ENCODE data around the gene WDSUB1.

WDSUB1 gene

GRCh38 chr2:159285929-159286708 lies at the start of gene WDSUB1:
Gene WDSUB1 (minus strand): TSS chr2:159286703. CDS start chr2:159283069, 3,634 bp downstream.
- DNase-seq (ENCODE audit: low read depth in 2 of 2): peak in 1 of 2 donors; percentile 6

- DNase-seq (ENCODE audit: low read depth in 2 of 2): no peak
Measured at GRCh38 chr2:159326569-159327255, 40.2 kb upstream of the WDSUB1 start.

- no peak for DNase-seq (ENCODE audit: low read depth in 2 of 2)
Measured at GRCh38 chr2:159322419-159322818, 35.9 kb upstream of the WDSUB1 start.

GRCh38 chr2:159317392-159318088 lies 31.0 kb upstream of the WDSUB1 start:
- no peak for DNase-seq (ENCODE audit: low read depth in 2 of 2)

- no peak for DNase-seq (ENCODE audit: low read depth in 2 of 2)
Measured at GRCh38 chr2:159307942-159308341, 21.4 kb upstream of the WDSUB1 start.

- no peak for DNase-seq (ENCODE audit: low read depth in 2 of 2)
Measured at GRCh38 chr2:159300586-159300985, 14.1 kb upstream of the WDSUB1 start.

- DNase-seq (ENCODE audit: low read depth in 2 of 2): no peak
Measured at GRCh38 chr2:159298967-159299366, 12.5 kb upstream of the WDSUB1 start.

GRCh38 chr2:159297042-159297707 lies 10.7 kb upstream of the WDSUB1 start:
- DNase-seq (ENCODE audit: low read depth in 2 of 2): no peak

- DNase-seq (ENCODE audit: low read depth in 2 of 2): no peak
Measured at GRCh38 chr2:159292157-159292556, 5.7 kb upstream of the WDSUB1 start.

GRCh38 chr2:159290289-159290907 lies 3.9 kb upstream of the WDSUB1 start:
- no peak for DNase-seq (ENCODE audit: low read depth in 2 of 2)

- DNase-seq (ENCODE audit: low read depth in 2 of 2): no peak
Measured at GRCh38 chr2:159287733-159288132, 1.2 kb upstream of the WDSUB1 start.

- DNase-seq (ENCODE audit: low read depth in 2 of 2): peak; percentile 94 to 95
Measured at GRCh38 chr2:159286709-159287441, 372 bp upstream of the WDSUB1 start.

GRCh38 chr2:159285433-159285832 lies 1.1 kb downstream of the WDSUB1 start:
- no peak for DNase-seq (ENCODE audit: low read depth in 2 of 2)

GRCh38 chr2:159283529-159283928 lies 3.0 kb downstream of the WDSUB1 start:
- DNase-seq (ENCODE audit: low read depth in 2 of 2): no peak

GRCh38 chr2:159281002-159281401 lies 5.5 kb downstream of the WDSUB1 start:
- no peak for DNase-seq (ENCODE audit: low read depth in 2 of 2)

GRCh38 chr2:159279700-159280099 lies 6.8 kb downstream of the WDSUB1 start:
- DNase-seq (ENCODE audit: low read depth in 2 of 2): no peak

GRCh38 chr2:159275111-159275510 lies 11.4 kb downstream of the WDSUB1 start:
- no peak for DNase-seq (ENCODE audit: low read depth in 2 of 2)

- no peak for DNase-seq (ENCODE audit: low read depth in 2 of 2)
Measured at GRCh38 chr2:159272156-159272555, 14.3 kb downstream of the WDSUB1 start.

GRCh38 chr2:159270744-159271379 lies 15.6 kb downstream of the WDSUB1 start:
- no peak for DNase-seq (ENCODE audit: low read depth in 2 of 2)

- DNase-seq (ENCODE audit: low read depth in 2 of 2): no peak
Measured at GRCh38 chr2:159267921-159268320, 18.6 kb downstream of the WDSUB1 start.

Measured in activated CD8-positive, alpha-beta memory T cell treated with anti-CD3 and anti-CD28 coated beads for 4 hours (primary cell).